Measurements from ENCODE around the gene ADAMTS19. TPM values are rescaled to one million over a fixed set of nuclear protein-coding genes. Genes with fewer than 3 reads are reported as not detected.

ADAMTS19 gene
- polyA plus RNA-seq, 1 donor (not counting 4 experiments of a cell fraction or from before 2014, with no cell fraction given): 0.08 TPM

DNA sequence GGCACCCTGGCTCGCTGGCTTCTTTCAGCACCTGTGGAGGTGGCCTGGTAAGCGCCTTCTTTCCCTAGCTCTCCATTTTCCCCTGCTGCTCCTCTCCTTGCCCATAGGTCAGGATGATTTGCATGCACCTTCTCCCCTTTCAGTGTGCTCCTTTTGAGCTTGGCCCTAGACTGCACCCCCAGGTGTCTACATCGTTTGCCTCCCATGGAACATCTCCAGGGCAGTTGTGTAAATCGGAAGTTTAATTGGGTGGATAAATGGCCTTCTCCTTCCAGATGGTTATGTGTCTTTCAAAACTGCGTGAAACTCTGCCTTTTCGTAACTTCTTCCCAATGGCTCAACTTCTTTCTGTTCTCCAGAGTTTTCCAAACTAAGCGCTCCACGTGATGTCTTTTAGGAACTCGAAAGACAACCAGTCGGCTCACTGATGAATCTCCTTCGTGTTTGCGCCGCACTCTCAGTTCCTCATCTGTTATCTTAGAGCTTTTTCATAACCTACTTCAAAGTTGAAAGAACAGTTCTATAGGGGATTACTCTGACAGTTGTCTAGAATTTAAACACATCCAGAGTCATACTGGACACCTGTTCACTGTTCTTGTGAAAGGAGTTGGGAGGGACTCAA lies 1.7 kb downstream of the ADAMTS19 start:
- H3K9me1 ChIP-seq (ENCODE audit: control insufficient read depth, extremely low read depth, insufficient read depth, low read length): no peaks in the 10 kb centered on the region
- peak overlapping the region; percentile 50 for H3K9ac ChIP-seq (ENCODE audit: control insufficient read depth, extremely low read depth, insufficient read depth, low read length)
- H3K27me3 ChIP-seq (ENCODE audit: control insufficient read depth, extremely low read depth, insufficient read depth, low read length): no peaks in the 10 kb centered on the region
- H3K4me1 ChIP-seq (ENCODE audit: control insufficient read depth, extremely low read depth, insufficient read depth, low read length): peaks cover 4% of the 10 kb centered on the region
- peak overlapping the region; percentile 88 for H3K4me2 ChIP-seq (ENCODE audit: control insufficient read depth, extremely low read depth, insufficient read depth, low read depth, low read length)
- H3K9me3 ChIP-seq (ENCODE audit: control insufficient read depth, low read depth, low read length): no peaks in the 10 kb centered on the region
- H3K36me3 ChIP-seq (ENCODE audit: control insufficient read depth in 2 of 2, extremely low read depth in 1 of 2, insufficient read depth in 2 of 2, low read length in 2 of 2): no peaks in the 10 kb centered on the region
- H2AFZ ChIP-seq (ENCODE audit: control insufficient read depth, low read length): peak overlapping the region; percentile 85
- H3K79me2 ChIP-seq (ENCODE audit: control insufficient read depth, insufficient read depth, low read length): no peaks in the 10 kb centered on the region
- dilution Hi-C loops (cut with MboI; ENCODE audit: extremely low pct_ligation_motif_present, low sequenced_read_pairs): no loop called here
- no peak for TF ChIP-seq EZH2 (IDR thresholded peaks at IDR 0.05; ENCODE audit: low read length)
- TF ChIP-seq, protein P1, sequence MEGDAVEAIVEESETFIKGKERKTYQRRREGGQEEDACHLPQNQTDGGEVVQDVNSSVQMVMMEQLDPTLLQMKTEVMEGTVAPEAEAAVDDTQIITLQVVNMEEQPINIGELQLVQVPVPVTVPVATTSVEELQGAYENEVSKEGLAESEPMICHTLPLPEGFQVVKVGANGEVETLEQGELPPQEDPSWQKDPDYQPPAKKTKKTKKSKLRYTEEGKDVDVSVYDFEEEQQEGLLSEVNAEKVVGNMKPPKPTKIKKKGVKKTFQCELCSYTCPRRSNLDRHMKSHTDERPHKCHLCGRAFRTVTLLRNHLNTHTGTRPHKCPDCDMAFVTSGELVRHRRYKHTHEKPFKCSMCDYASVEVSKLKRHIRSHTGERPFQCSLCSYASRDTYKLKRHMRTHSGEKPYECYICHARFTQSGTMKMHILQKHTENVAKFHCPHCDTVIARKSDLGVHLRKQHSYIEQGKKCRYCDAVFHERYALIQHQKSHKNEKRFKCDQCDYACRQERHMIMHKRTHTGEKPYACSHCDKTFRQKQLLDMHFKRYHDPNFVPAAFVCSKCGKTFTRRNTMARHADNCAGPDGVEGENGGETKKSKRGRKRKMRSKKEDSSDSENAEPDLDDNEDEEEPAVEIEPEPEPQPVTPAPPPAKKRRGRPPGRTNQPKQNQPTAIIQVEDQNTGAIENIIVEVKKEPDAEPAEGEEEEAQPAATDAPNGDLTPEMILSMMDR (optimal IDR thresholded peaks at IDR 0.05 in 1 of 3, IDR thresholded peaks at IDR 0.05 in 1 of 3, conservative IDR thresholded peaks at IDR 0.05 in 1 of 3; ENCODE audit: extremely low read depth in 1 of 3, insufficient read depth in 2 of 3, low read length in 3 of 3): no peak
- DNase-seq (ENCODE audit: low read depth, low spot score) (no peak), FAIRE-seq (no peak)
- H4K20me1 ChIP-seq (ENCODE audit: control insufficient read depth, extremely low read depth, insufficient read depth, low read length): no peaks in the 10 kb centered on the region
- no peak overlapping the region for H3K27ac ChIP-seq (ENCODE audit: control insufficient read depth, insufficient read depth, low read length)
- H3K4me3 ChIP-seq (ENCODE audit: control insufficient read depth in 2 of 3, extremely low read depth in 1 of 3, insufficient read depth in 2 of 3, low read depth in 1 of 3, low read length in 3 of 3): peak overlapping the region; percentile 34 to 71 (median 68)

DNA sequence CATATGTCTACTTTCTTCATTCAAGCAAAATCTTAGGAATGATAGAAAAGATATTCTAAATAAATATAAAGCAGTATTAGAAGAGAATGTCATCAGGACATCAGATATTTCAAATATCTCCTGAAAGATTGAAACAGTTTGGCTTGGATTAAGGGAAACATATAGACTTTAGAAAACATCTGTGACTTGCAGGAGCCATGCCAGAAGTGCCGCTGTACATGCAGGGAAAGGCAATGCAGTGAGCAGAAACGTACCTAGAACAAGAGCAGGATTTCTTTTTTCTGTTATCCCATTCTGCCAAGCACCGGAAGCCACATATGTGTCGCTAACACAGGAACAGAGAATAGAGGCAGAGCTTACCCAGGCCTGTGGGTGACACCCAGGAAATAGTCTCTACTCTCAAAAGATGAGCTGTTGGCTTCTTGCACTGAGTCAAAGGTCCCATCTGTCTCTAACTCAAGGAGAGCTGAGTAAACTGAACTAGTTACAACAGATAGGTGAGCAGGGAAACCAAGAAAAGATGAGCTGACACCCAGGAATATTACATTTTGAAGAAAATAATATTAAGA lies 5.8 kb downstream of the ADAMTS19 start:
- dilution Hi-C loops (cut with MboI; ENCODE audit: extremely low pct_ligation_motif_present, low sequenced_read_pairs): no loop called here
- no peak overlapping the region for H3K27ac ChIP-seq (ENCODE audit: control insufficient read depth, insufficient read depth, low read length)
- no peak for FAIRE-seq

More for the DNA sequence above, 5.8 kb downstream of the ADAMTS19 start:
- Histone ChIP-seq H4K20me1 (ENCODE audit: control insufficient read depth, extremely low read depth, insufficient read depth, low read length) (no peaks in the 10 kb centered on the region), H3K4me2 (ENCODE audit: control insufficient read depth, extremely low read depth, insufficient read depth, low read depth, low read length) (no peak overlapping the region), H3K4me3 (ENCODE audit: control insufficient read depth in 2 of 3, extremely low read depth in 1 of 3, insufficient read depth in 2 of 3, low read depth in 1 of 3, low read length in 3 of 3) (no peak overlapping the region), H3K9me3 (ENCODE audit: control insufficient read depth, low read depth, low read length) (no peaks in the 10 kb centered on the region), H2AFZ (ENCODE audit: control insufficient read depth, low read length) (no peak overlapping the region), H3K27me3 (ENCODE audit: control insufficient read depth, extremely low read depth, insufficient read depth, low read length) (no peaks in the 10 kb centered on the region), H3K79me2 (ENCODE audit: control insufficient read depth, insufficient read depth, low read length) (no peaks in the 10 kb centered on the region), H3K4me1 (ENCODE audit: control insufficient read depth, extremely low read depth, insufficient read depth, low read length) (peaks cover 4% of the 10 kb centered on the region), H3K9ac (ENCODE audit: control insufficient read depth, extremely low read depth, insufficient read depth, low read length) (no peak overlapping the region), H3K9me1 (ENCODE audit: control insufficient read depth, extremely low read depth, insufficient read depth, low read length) (no peaks in the 10 kb centered on the region), H3K36me3 (ENCODE audit: control insufficient read depth in 2 of 2, extremely low read depth in 1 of 2, insufficient read depth in 2 of 2, low read length in 2 of 2) (no peaks in the 10 kb centered on the region)
- no peak for DNase-seq (ENCODE audit: low read depth, low spot score)
- TF ChIP-seq, protein P1 (optimal IDR thresholded peaks at IDR 0.05 in 1 of 3, IDR thresholded peaks at IDR 0.05 in 1 of 3, conservative IDR thresholded peaks at IDR 0.05 in 1 of 3; ENCODE audit: extremely low read depth in 1 of 3, insufficient read depth in 2 of 3, low read length in 3 of 3): no peak
- TF ChIP-seq EZH2 (IDR thresholded peaks at IDR 0.05; ENCODE audit: low read length): no peak

Data from keratinocyte (primary cell).